ENCODE results near the gene ZBTB7C. TPM values are rescaled to one million over a fixed set of nuclear protein-coding genes. Genes with fewer than 3 reads are reported as not detected.

The ZBTB7C gene
- total and polyA plus RNA-seq, 2 of the 4 experiments (the other 2 are of a cell fraction) = not detected

DNA sequence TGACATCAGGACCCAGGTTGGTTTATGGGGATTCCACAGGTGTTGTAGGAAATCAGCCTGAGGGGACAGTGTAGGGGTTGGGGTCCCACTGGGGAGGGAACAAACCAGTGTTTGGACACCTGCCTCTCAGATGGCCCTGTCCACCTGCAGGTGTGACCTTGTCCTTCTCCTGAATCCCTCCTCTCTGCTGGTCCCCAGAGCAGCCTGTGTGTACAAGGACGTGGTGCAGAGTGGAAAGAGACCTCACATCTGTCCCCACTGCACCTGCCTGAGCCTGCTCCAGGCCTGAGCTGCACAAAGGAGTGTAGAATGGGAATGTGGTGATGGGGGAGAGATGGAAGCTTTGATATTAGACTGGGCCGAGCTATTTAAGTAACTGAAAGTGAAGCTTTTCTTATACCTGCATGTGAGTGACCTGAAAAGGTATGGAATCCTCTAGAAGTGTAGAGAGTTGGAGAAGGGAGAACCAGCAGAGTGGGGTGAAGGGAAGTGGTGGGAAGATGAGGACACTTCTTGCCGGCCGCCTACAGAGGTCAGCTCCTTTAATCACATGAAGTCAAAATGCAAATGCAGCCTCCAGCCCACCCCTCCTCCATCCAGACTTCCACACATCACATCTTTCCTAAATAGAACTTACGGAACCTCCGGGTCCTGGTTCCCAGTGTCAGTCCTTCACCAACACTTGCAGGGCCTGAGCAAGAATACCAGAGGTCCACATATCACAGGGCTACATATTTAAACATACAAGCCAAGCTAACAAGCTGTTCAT lies 389.4 kb downstream of the ZBTB7C start:
- Histone ChIP-seq H3K27me3 (ENCODE audit: control insufficient read depth, insufficient read depth, low read length) (peaks cover 20% of the 10 kb centered on the region), H2AK5ac (ENCODE audit: low read depth, low read length) (no peak overlapping the region), H3K9ac (ENCODE audit: low read depth, low read length) (no peak overlapping the region), H3K14ac (replicated peaks; ENCODE audit: low read depth, low read length) (no peak overlapping the region), H4K20me1 (ENCODE audit: insufficient read depth, low read length) (no peaks in the 10 kb centered on the region), H2BK20ac (ENCODE audit: low read depth, low read length) (no peak overlapping the region), H3K9me3 (ENCODE audit: control insufficient read depth, insufficient read depth, low read length) (no peaks in the 10 kb centered on the region), H3K18ac (ENCODE audit: low read depth, low read length) (no peak overlapping the region), H3K4me3 (ENCODE audit: insufficient read depth, low read depth, low read length) (no peak overlapping the region), H3K56ac (ENCODE audit: extremely low read depth, insufficient read depth, low read length) (no peak overlapping the region), H3K23ac (ENCODE audit: low read depth, low read length) (no peak overlapping the region), H3K79me1 (ENCODE audit: low read depth in 1 of 2, low read length in 2 of 2) (no peaks in the 10 kb centered on the region), H3K4ac (ENCODE audit: low read depth, low read length) (no peak overlapping the region), H2BK5ac (ENCODE audit: low read depth, low read length, poor library complexity, severe bottlenecking) (no peak overlapping the region), H3K4me1 (ENCODE audit: control insufficient read depth, insufficient read depth, low read length) (no peaks in the 10 kb centered on the region), H3K27ac (ENCODE audit: insufficient read depth, low read length) (no peak overlapping the region), H3K4me2 (ENCODE audit: low read depth, low read length) (no peak overlapping the region), H2BK120ac (ENCODE audit: low read depth, low read length) (no peak overlapping the region), H4K8ac (ENCODE audit: low read depth in 2 of 2, low read length in 2 of 2) (no peak overlapping the region), H2AFZ (replicated peaks; ENCODE audit: low read length, poor library complexity) (no peak overlapping the region), H3K9me1 (ENCODE audit: insufficient read depth, low read length) (no peaks in the 10 kb centered on the region), H2AK9ac (replicated peaks; ENCODE audit: low read depth, low read length, poor library complexity) (no peak overlapping the region), H3K36me3 (ENCODE audit: control insufficient read depth, insufficient read depth, low read length) (no peaks in the 10 kb centered on the region), H4K91ac (ENCODE audit: insufficient read depth, low read depth, low read length) (no peak overlapping the region), H4K5ac (ENCODE audit: low read depth, low read length) (no peak overlapping the region), H2BK15ac (ENCODE audit: low read depth, low read length) (no peak overlapping the region)
- 66% methylated on average over 3 of the region's 6 CpGs; no CpG with 5 or more reads in 1 of the 2 experiments for WGBS, 2 experiments (ENCODE audit: extremely low coverage in 2 of 2, insufficient read length in 1 of 2)
- ChIA-PET POLR2A (ENCODE audit: unreplicated experiment) (no interaction called here), CTCF (interaction anchor here (0.7 kb wide), 1 partner anchor 242 kb away, joined by 3 read pairs; no protein-coding TSS in a partner anchor)
- TF ChIP-seq FOS (IDR thresholded peaks at IDR 0.05; ENCODE audit: low read depth, low read length) = no peak
- TF ChIP-seq NFE2L2 (IDR thresholded peaks at IDR 0.05; ENCODE audit: low read depth, low read length) = no peak
- TF ChIP-seq, protein P1, sequence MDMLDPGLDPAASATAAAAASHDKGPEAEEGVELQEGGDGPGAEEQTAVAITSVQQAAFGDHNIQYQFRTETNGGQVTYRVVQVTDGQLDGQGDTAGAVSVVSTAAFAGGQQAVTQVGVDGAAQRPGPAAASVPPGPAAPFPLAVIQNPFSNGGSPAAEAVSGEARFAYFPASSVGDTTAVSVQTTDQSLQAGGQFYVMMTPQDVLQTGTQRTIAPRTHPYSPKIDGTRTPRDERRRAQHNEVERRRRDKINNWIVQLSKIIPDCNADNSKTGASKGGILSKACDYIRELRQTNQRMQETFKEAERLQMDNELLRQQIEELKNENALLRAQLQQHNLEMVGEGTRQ (IDR thresholded peaks at IDR 0.05; ENCODE audit: low read depth, low read length) = no peak
- no peak for TF ChIP-seq MAZ (IDR thresholded peaks at IDR 0.05; ENCODE audit: borderline replicate concordance, low read depth, low read length)
- TF ChIP-seq RAD21 (IDR thresholded peaks at IDR 0.05; ENCODE audit: low read length) = no peak
- no peak for TF ChIP-seq RCOR1 (IDR thresholded peaks at IDR 0.05; ENCODE audit: insufficient replicate concordance, low read length)
- TF ChIP-seq SMC3 (IDR thresholded peaks at IDR 0.05; ENCODE audit: low read depth, low read length) = no peak
- TF ChIP-seq POLR2A (IDR thresholded peaks at IDR 0.05; ENCODE audit: low read depth, low read length) = no peak
- no peak for TF ChIP-seq RFX5 (IDR thresholded peaks at IDR 0.05; ENCODE audit: low read depth, low read length)
- no peak for TF ChIP-seq MXI1 (IDR thresholded peaks at IDR 0.05; ENCODE audit: borderline replicate concordance, low read depth, low read length)
- TF ChIP-seq BHLHE40 (IDR thresholded peaks at IDR 0.05; ENCODE audit: low read depth, low read length) = no peak
- no peak for TF ChIP-seq CHD1 (IDR thresholded peaks at IDR 0.05; ENCODE audit: low read depth, low read length)
- TF ChIP-seq, protein P2, sequence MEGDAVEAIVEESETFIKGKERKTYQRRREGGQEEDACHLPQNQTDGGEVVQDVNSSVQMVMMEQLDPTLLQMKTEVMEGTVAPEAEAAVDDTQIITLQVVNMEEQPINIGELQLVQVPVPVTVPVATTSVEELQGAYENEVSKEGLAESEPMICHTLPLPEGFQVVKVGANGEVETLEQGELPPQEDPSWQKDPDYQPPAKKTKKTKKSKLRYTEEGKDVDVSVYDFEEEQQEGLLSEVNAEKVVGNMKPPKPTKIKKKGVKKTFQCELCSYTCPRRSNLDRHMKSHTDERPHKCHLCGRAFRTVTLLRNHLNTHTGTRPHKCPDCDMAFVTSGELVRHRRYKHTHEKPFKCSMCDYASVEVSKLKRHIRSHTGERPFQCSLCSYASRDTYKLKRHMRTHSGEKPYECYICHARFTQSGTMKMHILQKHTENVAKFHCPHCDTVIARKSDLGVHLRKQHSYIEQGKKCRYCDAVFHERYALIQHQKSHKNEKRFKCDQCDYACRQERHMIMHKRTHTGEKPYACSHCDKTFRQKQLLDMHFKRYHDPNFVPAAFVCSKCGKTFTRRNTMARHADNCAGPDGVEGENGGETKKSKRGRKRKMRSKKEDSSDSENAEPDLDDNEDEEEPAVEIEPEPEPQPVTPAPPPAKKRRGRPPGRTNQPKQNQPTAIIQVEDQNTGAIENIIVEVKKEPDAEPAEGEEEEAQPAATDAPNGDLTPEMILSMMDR (conservative IDR thresholded peaks at IDR 0.05; ENCODE audit: low read depth, low read length) = no peak
- no peak for TF ChIP-seq ELK1 (IDR thresholded peaks at IDR 0.05; ENCODE audit: borderline replicate concordance, low read depth, low read length)
- BruUV-seq (replicated peaks) = no TSS peak
- intact Hi-C loops (cut with micrococcal nuclease) (loop anchor here (10.0 kb wide), 1 partner anchor 55 kb away; no protein-coding TSS in a partner anchor), in situ Hi-C loops (cut with MboI; ENCODE audit: low sequenced_read_pairs) (loop anchor here (5.0 kb wide), 1 partner anchor 247 kb away; no protein-coding TSS in a partner anchor), dilution Hi-C loops (cut with HindIII; ENCODE audit: low sequenced_read_pairs, unreplicated experiment) (no loop called here)
- DNase-seq = no peak
- no peak for ATAC-seq (ENCODE audit: low read depth)
